Heart right ventricle (tissue), 16 donors: ENCODE data around the gene TNNI2. TPM values are rescaled to one million over a fixed set of nuclear protein-coding genes. Genes with fewer than 3 reads are reported as not detected.

Experiments used
- ATAC-seq, 8 donors: fragments of 200-7000 bp; cut with Tn5 transposase; one replicate each; pipeline ENCODE4 v1.9.1; 2020; ENCODE audit warnings: mild to moderate bottlenecking in 8 of 8, moderate library complexity in 8 of 8, moderate number of reproducible peaks in 1 of 8
- DNase-seq, 2 donors: peaks; one replicate each; pipeline ENCODE4 v3.0.0-alpha.2; 2020
- H3K27ac ChIP-seq, 10 donors: fragments of 200-600 bp; sonication (generic) in 2 of 10; one replicate each; pipeline versions ENCODE4 v1.5.0 to v1.8.0; 2020 to 2022; ENCODE audit warnings: mild to moderate bottlenecking in 3 of 10
- H3K27me3 ChIP-seq, 7 donors: fragments of 200-600 bp; one replicate each; pipeline ENCODE4 v1.8.0; 2021 to 2022; ENCODE audit warnings: mild to moderate bottlenecking in 2 of 7
- H3K36me3 ChIP-seq, 9 donors: fragments of 200-600 bp; sonication (generic) in 1 of 9; one replicate each; pipeline versions ENCODE4 v1.5.0 to v1.8.0; 2020 to 2022; ENCODE audit warnings: mild to moderate bottlenecking in 2 of 9
- H3K4me1 ChIP-seq, 9 donors: fragments of 200-600 bp; sonication (generic) in 1 of 9; one replicate each; pipeline versions ENCODE4 v1.5.0 to v1.8.0; 2020 to 2022; ENCODE audit warnings: mild to moderate bottlenecking in 4 of 9
- H3K4me3 ChIP-seq, 10 donors: fragments of 200-600 bp; sonication (generic) in 2 of 10; one replicate each; pipeline versions ENCODE4 v1.5.0 to v1.8.0; 2020 to 2022; ENCODE audit warnings: mild to moderate bottlenecking in 7 of 10, moderate library complexity in 2 of 10
- H3K9me3 ChIP-seq, 11 donors: fragments of 200-600 bp in 10 of 11; sonication (generic) in 2 of 11; one replicate each; pipeline versions ENCODE4 v1.5.0 to v1.8.0; 2013 to 2022; ENCODE audit warnings: mild to moderate bottlenecking in 2 of 11, control low read depth in 1 of 11, moderate library complexity in 1 of 11
- CTCF ChIP-seq, 9 donors: fragments of 200-600 bp; sonication (generic) in 2 of 9; IDR thresholded peaks; one replicate each; pipeline versions ENCODE4 v1.5.0 to v1.8.0; 2021 to 2022; ENCODE audit warnings: antibody characterized with exemption in 9 of 9, mild to moderate bottlenecking in 5 of 9, moderate library complexity in 1 of 9
- WGBS, 2 donors: extraction: QIAGEN DNeasy Blood & Tissue Kit; methylation state at CpG; one replicate each; pipeline ENCODE4 v1.1.7; 2013; ENCODE audit warnings: inconsistent platforms in 1 of 2; 5-methylcytosine and 5-hydroxymethylcytosine counted together
- intact Hi-C, 10 donors: fragments of 100-400 bp; cut with DNase I; formaldehyde crosslinking; loops; one replicate each; pipeline versions ENCODE4 v1.11.1 to v1.14.2; 2022
- polyA plus RNA-seq, 2 donors: library from polyadenylated mRNA; stranded (reverse); fragments of 200-250 nt; gene quantifications; one replicate each; pipeline ENCODE4 v1.2.3, GENCODE V29; 2013
- total RNA-seq, 10 donors: library from RNA; stranded (reverse); fragmentation: NEBNext Ultra II Directional in 3 of 10; extraction: Animal tissue kit (Norgen Biotek cat#: 25700) in 3 of 10; gene quantifications; one replicate each; pipeline versions ENCODE4 v1.2.1 to v1.2.4, GENCODE V29; 2021 to 2023
- donor health status: Arrhythmogenic right ventricular cardiomyopathy.
- donor health status: ischemic (EF 13 %, LVEDD 7.1; RV severe dilation, severe dysfunction).
- donor health status: healthy with polysubstance abuse.
- donor health status: DM: no; HTN: yes; CAD: no.
- donor health status: DM: no; HTN: no; CAD: no.
- donor health status: ischemic (EF 25% LVEDD 6.9; RV normal size, moderate dysfunction).
- donor health status: ischemic (EF 25% LVEDD 5.7; RV mildly dilated, moderate dysfunction).
- donor health status: healthy.
- donor health status: DM: yes; HTN: yes; CAD: no.
- donor health status: Ischemic cardiomyopathy.
- donor health status: ischemic (EF 35%, LVEDD 5.7; RV mildly dilated, moderate dysfunction).
- donor health status: nonischemic (EF 11% LVEDD 7.7; RV severe dilation, severe dysfunction).
- donor health status: DM: yes; HTN: yes; CAD: no.
- donor health status: PGD.
- donor health status: ischemic (EF 29% LVEDD 5.4; RV normal size, mild dysfunction).
- donor health status: nonischemic (EF 23%, LVEDD 6.1; RV moderate dilation, normal function).

TNNI2 gene
- total and polyA plus RNA-seq, 12 donors, result 0.36 to 1.2 (median 0.55) TPM; not detected in 7

- Histone ChIP-seq H3K4me1 (peaks cover 0 to 55% (median 0%) of the 10 kb centered on the region in 9 donors), H3K27me3 (no peaks in the 10 kb centered on the region), H3K9me3 (no peaks in the 10 kb centered on the region), H3K36me3 (no peaks in the 10 kb centered on the region), H3K4me3 (peak overlapping the region in 3 of 10 donors; percentile 25 to 62 (median 30)), H3K27ac (peak overlapping the region in 1 of 10 donors; percentile 95)
- TF ChIP-seq CTCF (IDR thresholded peaks at IDR 0.05), result no peak
- intact Hi-C loops, result loop anchor here in 1 of 10 donors (10.0 kb wide), 1 partner anchor 870 kb away; no protein-coding TSS in a partner anchor
- DNase-seq (no peak), ATAC-seq (peak in 1 of 8 donors; percentile 3)
- WGBS, 2 donors, result 73 to 81% methylated on average over 27 of the region's 27 CpGs
Observed at GRCh38 chr11:1854132-1854948, 15.6 kb downstream of the TNNI2 start.

- Histone ChIP-seq H3K4me1 (peaks cover 0 to 47% (median 0%) of the 10 kb centered on the region in 9 donors), H3K4me3 (peak overlapping the region in 1 of 10 donors; percentile 62), H3K9me3 (no peaks in the 10 kb centered on the region), H3K27me3 (no peaks in the 10 kb centered on the region), H3K27ac (peak overlapping the region in 1 of 10 donors; percentile 95), H3K36me3 (no peaks in the 10 kb centered on the region)
- ATAC-seq (no peak), DNase-seq (no peak)
- peak in 1 of 9 donors; percentile 27 for TF ChIP-seq CTCF (IDR thresholded peaks at IDR 0.05)
- 72 to 83% methylated on average over 26 of the region's 26 CpGs for whole genome bisulfite sequencing, 2 donors
- intact Hi-C loops, result loop anchor here in 1 of 10 donors (10.0 kb wide), 1 partner anchor 870 kb away; no protein-coding TSS in a partner anchor
Observed at GRCh38 chr11:1854949-1855885, 16.4 kb downstream of the TNNI2 start.

GRCh38 chr11:1855886-1856265 is 17.1 kb downstream of the TNNI2 start:
- Histone ChIP-seq H3K27me3 (no peaks in the 10 kb centered on the region), H3K36me3 (no peaks in the 10 kb centered on the region), H3K4me3 (no peak overlapping the region), H3K9me3 (no peaks in the 10 kb centered on the region), H3K27ac (no peak overlapping the region), H3K4me1 (peaks cover 0 to 40% (median 0%) of the 10 kb centered on the region in 9 donors)
- WGBS, 2 donors, result 94 to 95% methylated on average over 10 to 11 of the region's 11 CpGs
- DNase-seq (no peak), ATAC-seq (no peak)
- intact Hi-C loops, result loop anchor here in 1 of 10 donors (10.0 kb wide), 1 partner anchor 869 kb away; no protein-coding TSS in a partner anchor
- no peak for TF ChIP-seq CTCF (IDR thresholded peaks at IDR 0.05)
